GM12891 (cell line): ENCODE measurements around the gene PAK5.

Experiments used
- DNase-seq: peaks from one replicate; pipeline ENCODE4 v3.0.0; 2011; ENCODE audit warnings: low spot score; ENCODE audit not compliant: insufficient read length
- FAIRE-seq: peaks from 2 replicates; lab custom pipeline; 2011; peaks lifted over from hg19 to GRCh38; lab: Jason Lieb, UNC
- PAX5 ChIP-seq: IDR thresholded peaks from 2 replicates; pipeline ENCODE4 v1.6.1; 2011; ENCODE audit warnings: low read length, moderate library complexity, mild to moderate bottlenecking; ENCODE audit not compliant: insufficient read depth, severe bottlenecking
- POLR2A ChIP-seq: IDR thresholded peaks from 2 replicates; pipeline ENCODE4 v1.6.1; 2011; ENCODE audit warnings: low read depth, low read length, control low read depth
- POLR2AphosphoS5 ChIP-seq: IDR thresholded peaks from 2 replicates; pipeline ENCODE4 v1.6.1; 2011; ENCODE audit warnings: low read depth, low read length, control low read depth
- POU2F2 ChIP-seq: IDR thresholded peaks from 2 replicates; pipeline ENCODE4 v1.6.1; 2011; ENCODE audit warnings: low read depth, mild to moderate bottlenecking, control low read depth, low read length, moderate library complexity
- SPI1 ChIP-seq: IDR thresholded peaks from 2 replicates; pipeline ENCODE4 v1.6.1; 2011; ENCODE audit warnings: low read depth, low read length, control low read depth
- TAF1 ChIP-seq: IDR thresholded peaks from 2 replicates; pipeline ENCODE4 v1.6.1; 2011; ENCODE audit warnings: low read depth, low read length, control low read depth

Gene PAK5

GRCh38 chr20:9800421-9800820, 38.5 kb downstream of the PAK5 start:
- TF ChIP-seq SPI1 (no peak), POU2F2 (no peak), PAX5 (no peak), POLR2AphosphoS5 (no peak), TAF1 (no peak), POLR2A (no peak)
- FAIRE-seq = no peak
- no peak for DNase-seq

GRCh38 chr20:9794831-9795230, 44.0 kb downstream of the PAK5 start:
- no peak for TF ChIP-seq TAF1
- no peak for TF ChIP-seq POLR2AphosphoS5
- no peak for TF ChIP-seq PAX5
- no peak for TF ChIP-seq SPI1
- no peak for TF ChIP-seq POU2F2
- no peak for TF ChIP-seq POLR2A
- no peak for DNase-seq
- no peak for FAIRE-seq

GRCh38 chr20:9792674-9793073, 46.2 kb downstream of the PAK5 start:
- FAIRE-seq (no peak), DNase-seq (no peak)
- TF ChIP-seq POLR2AphosphoS5 (no peak), SPI1 (no peak), POLR2A (no peak), TAF1 (no peak), PAX5 (no peak), POU2F2 (no peak)

- FAIRE-seq = no peak
- TF ChIP-seq POLR2AphosphoS5 (no peak), PAX5 (no peak), SPI1 (no peak), POU2F2 (no peak), TAF1 (no peak), POLR2A (no peak)
- no peak for DNase-seq
These were observed 49.7 kb downstream of the PAK5 start for GRCh38 chr20:9789131-9789530.

GRCh38 chr20:9775176-9775575, 63.7 kb downstream of the PAK5 start:
- TF ChIP-seq TAF1 (no peak), POU2F2 (no peak), PAX5 (no peak), POLR2AphosphoS5 (no peak), POLR2A (no peak), SPI1 (no peak)
- FAIRE-seq (no peak), DNase-seq (no peak)

- no peak for DNase-seq
- FAIRE-seq = no peak
These were observed 68.9 kb downstream of the PAK5 start for GRCh38 chr20:9769954-9770353.

GRCh38 chr20:9761476-9761875, 77.4 kb downstream of the PAK5 start:
- FAIRE-seq (no peak), DNase-seq (no peak)
- no peak for TF ChIP-seq POLR2AphosphoS5
- no peak for TF ChIP-seq TAF1
- TF ChIP-seq POLR2A = no peak
- no peak for TF ChIP-seq POU2F2
- TF ChIP-seq SPI1 = no peak
- no peak for TF ChIP-seq PAX5

More at GRCh38 chr20:9769954-9770353, 68.9 kb downstream of the PAK5 start:
- no peak for TF ChIP-seq POU2F2
- no peak for TF ChIP-seq POLR2AphosphoS5
- no peak for TF ChIP-seq PAX5
- no peak for TF ChIP-seq POLR2A
- no peak for TF ChIP-seq SPI1
- no peak for TF ChIP-seq TAF1

- no peak for DNase-seq
- TF ChIP-seq POU2F2 (no peak), POLR2AphosphoS5 (no peak), SPI1 (no peak), POLR2A (no peak), PAX5 (no peak), TAF1 (no peak)
- no peak for FAIRE-seq
These were observed 79.5 kb downstream of the PAK5 start for GRCh38 chr20:9759392-9759791.

- FAIRE-seq (no peak), DNase-seq (no peak)
- TF ChIP-seq POLR2AphosphoS5 (no peak), TAF1 (no peak), SPI1 (no peak), PAX5 (no peak), POU2F2 (no peak), POLR2A (no peak)
These were observed 80.1 kb downstream of the PAK5 start for GRCh38 chr20:9758752-9759151.

- no peak for DNase-seq
- no peak for FAIRE-seq
- TF ChIP-seq POU2F2 (no peak), PAX5 (no peak), TAF1 (no peak), SPI1 (no peak), POLR2AphosphoS5 (no peak)
These were observed 82.2 kb downstream of the PAK5 start for GRCh38 chr20:9756660-9757059.

GRCh38 chr20:9755301-9755700, 83.6 kb downstream of the PAK5 start:
- FAIRE-seq = no peak
- no peak for DNase-seq
- no peak for TF ChIP-seq TAF1
- no peak for TF ChIP-seq SPI1
- no peak for TF ChIP-seq PAX5
- TF ChIP-seq POU2F2 = no peak
- no peak for TF ChIP-seq POLR2AphosphoS5
- TF ChIP-seq POLR2A = no peak
